Liver (tissue), 3 donors: Measurements from ENCODE around the gene MYH14.

Source experiments
- GABPA ChIP-seq, 2 donors: IDR thresholded peaks in 1 of 2; conservative IDR thresholded peaks in 1 of 2; 2 replicates each; pipeline ENCODE4 v1.6.1; 2016; ENCODE audit warnings: antibody characterized with exemption in 2 of 2, mild to moderate bottlenecking in 1 of 2, moderate library complexity in 1 of 2
- JUND ChIP-seq, 2 donors: IDR thresholded peaks; 2 replicates each; pipeline ENCODE4 v1.6.1; 2016; ENCODE audit warnings: antibody characterized with exemption in 2 of 2
- NR2F2 ChIP-seq: IDR thresholded peaks from 2 replicates; pipeline ENCODE4 v1.6.1; 2016; ENCODE audit warnings: antibody characterized with exemption
- SP1 ChIP-seq: IDR thresholded peaks from 2 replicates; pipeline ENCODE4 v1.6.1; 2018; ENCODE audit warnings: antibody characterized with exemption, mild to moderate bottlenecking
- TAF1 ChIP-seq: conservative IDR thresholded peaks from 2 replicates; pipeline ENCODE4 v1.6.1; 2016; ENCODE audit warnings: antibody characterized with exemption, mild to moderate bottlenecking
- YY1 ChIP-seq: IDR thresholded peaks from 2 replicates; pipeline ENCODE4 v1.6.1; 2016; ENCODE audit warnings: antibody characterized with exemption, mild to moderate bottlenecking
- TF ChIP-seq, protein P1 (sequence below): fragments of 150-350 bp; IDR thresholded peaks from 2 replicates; pipeline ENCODE4 v1.5.1; 2017; ENCODE audit warnings: improper control_type of control experiment, low read depth, low read length; ENCODE audit not compliant: missing input control
- TF ChIP-seq, protein P2 (sequence below): IDR thresholded peaks from 2 replicates; pipeline ENCODE4 v1.6.1; 2016; ENCODE audit warnings: antibody characterized with exemption, mild to moderate bottlenecking
- donor health status: healthy.
- donor health status: healthy.

DNA sequence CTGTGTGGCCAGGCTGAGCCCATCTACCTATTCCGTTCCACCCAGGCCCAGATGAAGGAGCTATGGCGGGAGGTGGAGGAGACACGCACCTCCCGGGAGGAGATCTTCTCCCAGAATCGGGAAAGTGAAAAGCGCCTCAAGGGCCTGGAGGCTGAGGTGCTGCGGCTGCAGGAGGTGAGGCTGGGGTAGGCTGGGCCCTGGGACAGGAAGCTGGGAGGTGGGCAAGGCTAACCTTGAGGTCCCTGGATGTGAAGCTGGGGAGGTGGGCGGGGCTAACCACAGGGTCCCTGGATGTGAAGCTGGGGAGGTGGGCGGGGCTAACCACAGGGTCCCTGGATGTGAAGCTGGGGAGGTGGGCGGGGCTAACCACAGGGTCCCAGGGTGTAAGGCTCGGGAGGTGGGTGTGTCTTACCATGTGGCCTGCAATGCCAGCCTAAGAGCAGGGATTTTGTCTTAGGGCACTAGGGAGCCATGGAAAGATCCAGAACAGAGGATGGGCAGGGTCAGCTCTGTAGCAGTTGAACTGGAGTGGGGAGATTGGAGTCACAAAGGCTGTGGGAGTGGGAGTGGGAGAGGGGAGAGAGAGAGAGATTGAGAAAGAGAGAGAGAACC is 88.9 kb downstream of the MYH14 start:
- TF ChIP-seq, protein P1, sequence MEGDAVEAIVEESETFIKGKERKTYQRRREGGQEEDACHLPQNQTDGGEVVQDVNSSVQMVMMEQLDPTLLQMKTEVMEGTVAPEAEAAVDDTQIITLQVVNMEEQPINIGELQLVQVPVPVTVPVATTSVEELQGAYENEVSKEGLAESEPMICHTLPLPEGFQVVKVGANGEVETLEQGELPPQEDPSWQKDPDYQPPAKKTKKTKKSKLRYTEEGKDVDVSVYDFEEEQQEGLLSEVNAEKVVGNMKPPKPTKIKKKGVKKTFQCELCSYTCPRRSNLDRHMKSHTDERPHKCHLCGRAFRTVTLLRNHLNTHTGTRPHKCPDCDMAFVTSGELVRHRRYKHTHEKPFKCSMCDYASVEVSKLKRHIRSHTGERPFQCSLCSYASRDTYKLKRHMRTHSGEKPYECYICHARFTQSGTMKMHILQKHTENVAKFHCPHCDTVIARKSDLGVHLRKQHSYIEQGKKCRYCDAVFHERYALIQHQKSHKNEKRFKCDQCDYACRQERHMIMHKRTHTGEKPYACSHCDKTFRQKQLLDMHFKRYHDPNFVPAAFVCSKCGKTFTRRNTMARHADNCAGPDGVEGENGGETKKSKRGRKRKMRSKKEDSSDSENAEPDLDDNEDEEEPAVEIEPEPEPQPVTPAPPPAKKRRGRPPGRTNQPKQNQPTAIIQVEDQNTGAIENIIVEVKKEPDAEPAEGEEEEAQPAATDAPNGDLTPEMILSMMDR, result no peak
- TF ChIP-seq TAF1 (no peak), GABPA (IDR thresholded peaks at IDR 0.05 in 1 of 2, conservative IDR thresholded peaks at IDR 0.05 in 1 of 2) (no peak), SP1 (no peak), YY1 (no peak), JUND (IDR thresholded peaks at IDR 0.05) (no peak), NR2F2 (no peak)
- TF ChIP-seq, protein P2, sequence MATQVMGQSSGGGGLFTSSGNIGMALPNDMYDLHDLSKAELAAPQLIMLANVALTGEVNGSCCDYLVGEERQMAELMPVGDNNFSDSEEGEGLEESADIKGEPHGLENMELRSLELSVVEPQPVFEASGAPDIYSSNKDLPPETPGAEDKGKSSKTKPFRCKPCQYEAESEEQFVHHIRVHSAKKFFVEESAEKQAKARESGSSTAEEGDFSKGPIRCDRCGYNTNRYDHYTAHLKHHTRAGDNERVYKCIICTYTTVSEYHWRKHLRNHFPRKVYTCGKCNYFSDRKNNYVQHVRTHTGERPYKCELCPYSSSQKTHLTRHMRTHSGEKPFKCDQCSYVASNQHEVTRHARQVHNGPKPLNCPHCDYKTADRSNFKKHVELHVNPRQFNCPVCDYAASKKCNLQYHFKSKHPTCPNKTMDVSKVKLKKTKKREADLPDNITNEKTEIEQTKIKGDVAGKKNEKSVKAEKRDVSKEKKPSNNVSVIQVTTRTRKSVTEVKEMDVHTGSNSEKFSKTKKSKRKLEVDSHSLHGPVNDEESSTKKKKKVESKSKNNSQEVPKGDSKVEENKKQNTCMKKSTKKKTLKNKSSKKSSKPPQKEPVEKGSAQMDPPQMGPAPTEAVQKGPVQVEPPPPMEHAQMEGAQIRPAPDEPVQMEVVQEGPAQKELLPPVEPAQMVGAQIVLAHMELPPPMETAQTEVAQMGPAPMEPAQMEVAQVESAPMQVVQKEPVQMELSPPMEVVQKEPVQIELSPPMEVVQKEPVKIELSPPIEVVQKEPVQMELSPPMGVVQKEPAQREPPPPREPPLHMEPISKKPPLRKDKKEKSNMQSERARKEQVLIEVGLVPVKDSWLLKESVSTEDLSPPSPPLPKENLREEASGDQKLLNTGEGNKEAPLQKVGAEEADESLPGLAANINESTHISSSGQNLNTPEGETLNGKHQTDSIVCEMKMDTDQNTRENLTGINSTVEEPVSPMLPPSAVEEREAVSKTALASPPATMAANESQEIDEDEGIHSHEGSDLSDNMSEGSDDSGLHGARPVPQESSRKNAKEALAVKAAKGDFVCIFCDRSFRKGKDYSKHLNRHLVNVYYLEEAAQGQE, result no peak
